Spleen (tissue), 7 donors: Measurements from ENCODE around the gene DVL1.

ENCODE experiments used
- CTCF ChIP-seq, 11 experiments: fragments of 200-600 bp in 7 of 11; fragments of 450-650 bp in 4 of 11; sonication (generic) in 4 of 11; IDR thresholded peaks in 8 of 11; conservative IDR thresholded peaks in 3 of 11; 1 replicate in 7 of 11; 2 replicates in 4 of 11; pipeline versions ENCODE4 v1.4.0 to v1.8.0; 2016 to 2021; ENCODE audit warnings: antibody characterized with exemption in 11 of 11, inconsistent platforms in 4 of 11, mild to moderate bottlenecking in 1 of 11
- POLR2AphosphoS5 ChIP-seq, 3 donors: sonication (generic); formaldehyde crosslinking; IDR thresholded peaks; one replicate each; pipeline ENCODE4 v1.5.1; 2017; ENCODE audit warnings: antibody characterized with exemption in 3 of 3
- donor health status: DM: no; HTN: no; CAD: no; lungs with moderate emphysema.
- donor health status: DM: no; HTN: no; CAD: no.
- donor health status: DM: no; HTN: no; CAD: no.

GRCh38 chr1:1349256-1350012 is at the start of gene DVL1:
- TF ChIP-seq POLR2AphosphoS5 (IDR thresholded peaks at IDR 0.05) = peak in 2 of 3 donors; percentile 64 to 71
- TF ChIP-seq CTCF (IDR thresholded peaks at IDR 0.05 in 8 of 11, conservative IDR thresholded peaks at IDR 0.05 in 3 of 11) = peak in 9 of 11 experiments; percentile 25 to 64 (median 51)
